GM12878 (cell line): Measurements from ENCODE around the gene ABCC11. TPM values are rescaled to one million over a fixed set of nuclear protein-coding genes. Genes with fewer than 3 reads are reported as not detected.

Experiments used
- ATAC-seq: fragments of 200-7000 bp; cut with Tn5 transposase; 3 replicates; pipeline ENCODE4 v1.9.1; 2020; ENCODE audit warnings: mild to moderate bottlenecking, moderate library complexity
- BruUV-seq: library from RNA; stranded (reverse); fragments of 400-500 nt; replicated peaks from 2 replicates; lab custom pipeline; 2021; lab: Mats Ljungman, UMichigan
- CTCF ChIA-PET: fragments of 300-600 bp; sonication (Branson Sonifier 250); formaldehyde crosslinking; extraction: SDS; loops from one replicate; lab custom pipeline; 2021; ENCODE audit warnings: inconsistent platforms; lab: Yijun Ruan, JAX
- POLR2A ChIA-PET: fragments of 350-600 bp; formaldehyde crosslinking; extraction: SDS; loops from one replicate; lab custom pipeline; 2021; ENCODE audit warnings: inconsistent platforms; lab: Charles Lee
- RAD21 ChIA-PET: fragments of 300-600 bp; sonication (Branson Sonifier 250); formaldehyde crosslinking; loops from one replicate; lab custom pipeline; 2023; ENCODE audit warnings: antibody characterized with exemption; ENCODE audit not compliant: unreplicated experiment; lab: Charles Lee
- SMC1A ChIA-PET: fragments of 300-600 bp; sonication (Branson Sonifier 250); formaldehyde crosslinking; loops from one replicate; lab custom pipeline; 2023; ENCODE audit not compliant: unreplicated experiment, uncharacterized antibody; lab: Charles Lee
- DNase-seq: peaks from one replicate; pipeline ENCODE4 v3.0.0-alpha.2; 2011; ENCODE audit warnings: low read depth, low spot score
- FAIRE-seq: peaks from 3 replicates; lab custom pipeline; 2011; peaks lifted over from hg19 to GRCh38; lab: Jason Lieb, UNC
- H2AFZ ChIP-seq: 2 replicates; pipeline ENCODE4 v1.6.0; 2011; ENCODE audit warnings: low read depth, low read length, control low read depth; ENCODE audit not compliant: control insufficient read depth
- H3K27ac ChIP-seq: 2 replicates; pipeline ENCODE4 v1.5.1; 2011; ENCODE audit warnings: control low read depth; ENCODE audit not compliant: control insufficient read depth, insufficient read depth
- H3K27me3 ChIP-seq, 2 experiments: replicated peaks in 1 of 2; 2 replicates each; pipeline versions ENCODE4 v1.6.0 to v1.6.1; 2011; ENCODE audit warnings: low read length in 1 of 2; ENCODE audit not compliant: control insufficient read depth in 2 of 2, insufficient read depth in 2 of 2
- H3K36me3 ChIP-seq, 2 experiments: 2 replicates each; pipeline ENCODE4 v1.5.1; 2011; ENCODE audit warnings: low read length in 1 of 2; ENCODE audit not compliant: control insufficient read depth in 2 of 2, insufficient read depth in 2 of 2
- H3K4me1 ChIP-seq: 2 replicates; pipeline ENCODE4 v1.6.1; 2011; ENCODE audit warnings: mild to moderate bottlenecking, low read length, moderate library complexity, mixed read lengths; ENCODE audit not compliant: control insufficient read depth, insufficient read depth
- H3K4me2 ChIP-seq: 2 replicates; pipeline ENCODE4 v1.6.0; 2011; ENCODE audit warnings: control low read depth; ENCODE audit not compliant: control insufficient read depth, insufficient read depth
- H3K4me3 ChIP-seq: fragments of 200-600 bp; sonication (generic); 2 replicates; pipeline ENCODE4 v1.5.1; 2016
- H3K79me2 ChIP-seq: 2 replicates; pipeline ENCODE4 v1.6.0; 2011; ENCODE audit warnings: low read length; ENCODE audit not compliant: control insufficient read depth, insufficient read depth
- H3K9ac ChIP-seq: 2 replicates; pipeline ENCODE4 v1.8.0; 2011; ENCODE audit warnings: low read length, control low read depth, mixed read lengths; ENCODE audit not compliant: control insufficient read depth, insufficient read depth
- H3K9me3 ChIP-seq: replicated peaks from 3 replicates; pipeline ENCODE4 v1.5.1; 2011; ENCODE audit warnings: mild to moderate bottlenecking, low read length; ENCODE audit not compliant: control insufficient read depth, insufficient read depth
- H4K20me1 ChIP-seq: 2 replicates; pipeline ENCODE4 v1.6.0; 2011; ENCODE audit not compliant: control insufficient read depth, insufficient read depth
- CBX3 ChIP-seq: fragments of 200-600 bp; sonication (generic); IDR thresholded peaks from 2 replicates; pipeline ENCODE4 v1.6.1; 2016; ENCODE audit warnings: low read depth, borderline replicate concordance
- CHD4 ChIP-seq: fragments of 200-600 bp; sonication (generic); IDR thresholded peaks from 2 replicates; pipeline ENCODE4 v1.6.1; 2016; ENCODE audit warnings: mild to moderate bottlenecking
- CUX1 ChIP-seq: IDR thresholded peaks from 2 replicates; pipeline ENCODE4 v1.6.1; 2012; ENCODE audit warnings: improper control_type of control experiment, low read depth, low read length; ENCODE audit not compliant: insufficient replicate concordance
- EP300 ChIP-seq, 2 experiments: fragments of 150-350 bp in 1 of 2; IDR thresholded peaks; 2 replicates each; pipeline ENCODE4 v1.6.1; 2011 to 2012; ENCODE audit warnings: low read depth in 2 of 2, low read length in 2 of 2, borderline replicate concordance in 1 of 2, improper control_type of control experiment in 1 of 2, inconsistent platforms in 1 of 2; ENCODE audit not compliant: control insufficient read depth in 1 of 2
- FOS ChIP-seq: IDR thresholded peaks from 3 replicates; pipeline ENCODE4 v1.6.1; 2011; ENCODE audit warnings: borderline replicate concordance; ENCODE audit not compliant: insufficient read length; ENCODE audit errors: extremely low read depth
- FOXK2 ChIP-seq: fragments of 450-650 bp; IDR thresholded peaks from 2 replicates; pipeline ENCODE4 v1.6.1; 2017; ENCODE audit warnings: mild to moderate bottlenecking, moderate library complexity
- JUNB ChIP-seq: IDR thresholded peaks from 2 replicates; pipeline ENCODE4 v1.6.1; 2016; ENCODE audit warnings: antibody characterized with exemption, mild to moderate bottlenecking
- MTA2 ChIP-seq: fragments of 450-650 bp; IDR thresholded peaks from 2 replicates; pipeline ENCODE4 v1.6.1; 2016; ENCODE audit warnings: low read depth, mild to moderate bottlenecking, moderate library complexity
- NBN ChIP-seq: fragments of 450-650 bp; IDR thresholded peaks from 2 replicates; pipeline ENCODE4 v1.6.1; 2016
- NFXL1 ChIP-seq: fragments of 450-650 bp; IDR thresholded peaks from 2 replicates; pipeline ENCODE4 v1.6.1; 2017; ENCODE audit warnings: antibody characterized with exemption, mild to moderate bottlenecking, borderline replicate concordance
- NR2C2 ChIP-seq: IDR thresholded peaks from 2 replicates; pipeline ENCODE4 v1.6.1; 2011; ENCODE audit warnings: borderline replicate concordance, low read depth; ENCODE audit not compliant: control insufficient read depth, insufficient read length
- PML ChIP-seq: IDR thresholded peaks from 2 replicates; pipeline ENCODE4 v1.6.1; 2012; ENCODE audit warnings: low read length, inconsistent platforms
- RAD21 ChIP-seq: IDR thresholded peaks from 2 replicates; pipeline ENCODE4 v1.6.1; 2011; ENCODE audit warnings: mild to moderate bottlenecking, low read depth, low read length, moderate library complexity; ENCODE audit not compliant: insufficient read depth
- RBBP5 ChIP-seq: fragments of 200-600 bp; sonication (generic); conservative IDR thresholded peaks from 2 replicates; pipeline ENCODE4 v1.6.1; 2016
- RFX5 ChIP-seq: IDR thresholded peaks from 2 replicates; pipeline ENCODE4 v1.6.1; 2011; ENCODE audit warnings: low read depth, low read length, improper control_type of control experiment
- SREBF2 ChIP-seq: IDR thresholded peaks from 2 replicates; pipeline ENCODE4 v1.6.1; 2012; ENCODE audit warnings: mild to moderate bottlenecking, low read length
- ZBED1 ChIP-seq: IDR thresholded peaks from 2 replicates; pipeline ENCODE4 v1.6.1; 2016; ENCODE audit warnings: borderline replicate concordance
- WGBS: methylation state at CpG from one replicate; pipeline ENCODE4 v1.1.6; 2016; ENCODE audit warnings: low lambda C conversion rate; ENCODE audit not compliant: insufficient replicate concordance, insufficient coverage; ENCODE audit errors: missing lambda C conversion rate; 5-methylcytosine and 5-hydroxymethylcytosine counted together
- in situ Hi-C: fragments of 300-500 bp; cut with MboI; formaldehyde crosslinking; loops from 9 replicates; pipeline ENCODE4 v1.14.3; 2018; ENCODE audit warnings: mixed read lengths
- intact Hi-C: fragments of 100-400 bp; cut with micrococcal nuclease; formaldehyde crosslinking; loops from one replicate; pipeline ENCODE4 v1.14.2; 2022; ENCODE audit not compliant: unreplicated experiment
- polyA plus RNA-seq, 11 experiments: library from polyadenylated mRNA; depleted of rRNA in 4 of 11; unstranded in 6 of 11; stranded (reverse) in 5 of 11; fragments of >200 nt; fragmentation: Nextera tagmentation in 4 of 11; fragmentation: Illumina TruSeq in 1 of 11; extraction: Ambion mirVana in 4 of 11; extraction: Trizol in 1 of 11; gene quantifications; 1 replicate in 1 of 11; 2 replicates in 10 of 11; pipeline versions ENCODE4 v1.2.1 to v1.2.3, GENCODE V29; 2011 to 2016; ENCODE audit warnings: inconsistent platforms in 2 of 11, missing spikeins in 2 of 11, low read depth in 1 of 11
- total RNA-seq, 4 experiments: library from RNA; depleted of rRNA in 3 of 4; stranded (reverse); fragments of >200 nt in 3 of 4; fragmentation: Illumina TruSeq in 1 of 4; extraction: Trizol in 1 of 4; gene quantifications; 2 replicates each; pipeline versions ENCODE4 v1.2.1 to v1.2.3, GENCODE V29; 2013 to 2021
- TF ChIP-seq, protein P1 (sequence below): fragments of 450-650 bp; IDR thresholded peaks from 2 replicates; pipeline ENCODE4 v1.6.1; 2017; ENCODE audit warnings: antibody characterized with exemption, mild to moderate bottlenecking, moderate library complexity

Gene ABCC11
- total and polyA plus RNA-seq, 10 of the 15 experiments (the other 5 are each of a cell fraction or from before 2014, with no cell fraction given), result 0.04 to 0.20 (median 0.10) TPM; not detected in 6

DNA sequence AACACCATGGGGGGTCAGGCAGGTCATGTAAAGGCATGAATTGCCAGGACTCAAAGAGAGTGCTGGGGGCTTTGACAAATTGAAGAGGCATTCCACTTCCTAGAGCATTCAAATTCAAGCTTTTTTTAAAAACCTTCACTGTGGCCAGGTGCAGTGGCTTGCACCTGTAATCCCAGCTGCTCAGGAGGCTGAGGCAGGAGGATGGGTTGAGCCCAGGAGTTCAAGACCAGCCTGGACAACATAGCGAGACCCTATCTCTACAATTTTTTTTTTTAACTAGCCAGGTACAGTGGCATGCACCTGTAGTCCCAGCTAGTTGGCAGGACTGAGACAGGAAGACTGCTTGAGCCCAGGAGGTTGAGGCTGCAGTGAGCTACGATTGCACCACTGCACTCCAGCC, 108.8 kb downstream of the ABCC11 start (continued):
- TF ChIP-seq CUX1 (no peak), EP300 (IDR thresholded peaks at IDR 0.05; ENCODE audit: borderline replicate concordance in 1 of 2, control insufficient read depth in 1 of 2, low read depth in 2 of 2, low read length in 2 of 2) (no peak), FOXK2 (no peak)
- TF ChIP-seq, all 136 proteins: peak for 0

DNA sequence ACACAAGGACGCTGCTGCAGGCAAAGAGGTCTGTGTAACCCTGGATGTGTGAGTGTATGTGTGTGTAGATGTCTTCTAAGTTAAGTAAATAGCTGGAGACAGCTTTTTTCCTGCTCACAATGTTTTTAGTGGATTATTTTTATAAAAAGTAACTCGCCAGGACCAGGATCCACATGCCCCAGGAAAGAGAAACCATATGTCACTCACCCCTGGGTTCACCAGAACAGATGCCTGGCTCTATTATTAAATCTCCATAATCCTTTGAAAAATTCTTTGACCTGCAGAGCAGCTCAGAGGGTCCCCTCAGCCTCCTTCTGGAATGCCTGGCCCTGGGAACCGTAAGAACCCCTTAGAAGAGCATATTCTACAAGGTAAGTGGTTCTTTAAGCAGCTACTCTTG, 109.5 kb downstream of the ABCC11 start:
- no TSS peak for BruUV-seq
- TF ChIP-seq RAD21 (no peak), NR2C2 (no peak), CHD4 (no peak), JUNB (no peak), RFX5 (no peak), PML (no peak), ZBED1 (no peak), CBX3 (no peak), FOS (no peak), NBN (no peak), SREBF2 (no peak), RBBP5 (no peak), NFXL1 (no peak), MTA2 (no peak)
- TF ChIP-seq, protein P1, sequence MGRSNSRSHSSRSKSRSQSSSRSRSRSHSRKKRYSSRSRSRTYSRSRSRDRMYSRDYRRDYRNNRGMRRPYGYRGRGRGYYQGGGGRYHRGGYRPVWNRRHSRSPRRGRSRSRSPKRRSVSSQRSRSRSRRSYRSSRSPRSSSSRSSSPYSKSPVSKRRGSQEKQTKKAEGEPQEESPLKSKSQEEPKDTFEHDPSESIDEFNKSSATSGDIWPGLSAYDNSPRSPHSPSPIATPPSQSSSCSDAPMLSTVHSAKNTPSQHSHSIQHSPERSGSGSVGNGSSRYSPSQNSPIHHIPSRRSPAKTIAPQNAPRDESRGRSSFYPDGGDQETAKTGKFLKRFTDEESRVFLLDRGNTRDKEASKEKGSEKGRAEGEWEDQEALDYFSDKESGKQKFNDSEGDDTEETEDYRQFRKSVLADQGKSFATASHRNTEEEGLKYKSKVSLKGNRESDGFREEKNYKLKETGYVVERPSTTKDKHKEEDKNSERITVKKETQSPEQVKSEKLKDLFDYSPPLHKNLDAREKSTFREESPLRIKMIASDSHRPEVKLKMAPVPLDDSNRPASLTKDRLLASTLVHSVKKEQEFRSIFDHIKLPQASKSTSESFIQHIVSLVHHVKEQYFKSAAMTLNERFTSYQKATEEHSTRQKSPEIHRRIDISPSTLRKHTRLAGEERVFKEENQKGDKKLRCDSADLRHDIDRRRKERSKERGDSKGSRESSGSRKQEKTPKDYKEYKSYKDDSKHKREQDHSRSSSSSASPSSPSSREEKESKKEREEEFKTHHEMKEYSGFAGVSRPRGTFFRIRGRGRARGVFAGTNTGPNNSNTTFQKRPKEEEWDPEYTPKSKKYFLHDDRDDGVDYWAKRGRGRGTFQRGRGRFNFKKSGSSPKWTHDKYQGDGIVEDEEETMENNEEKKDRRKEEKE, result no peak

More for the DNA sequence above, 109.5 kb downstream of the ABCC11 start:
- CTCF ChIA-PET, result interaction anchor here (1.0 to 1.1 kb wide), 3 partner anchors 8 to 25 kb away, joined by 3 to 5 read pairs (median 3); no protein-coding TSS in a partner anchor
- ATAC-seq, result no peak
- POLR2A ChIA-PET, result no interaction called here
- Histone ChIP-seq H3K27me3 (no peaks in the 10 kb centered on the region), H3K4me3 (no peak overlapping the region), H3K9me3 (no peaks in the 10 kb centered on the region), H3K4me1 (no peaks in the 10 kb centered on the region), H2AFZ (no peak overlapping the region), H3K9ac (no peak overlapping the region), H3K79me2 (no peaks in the 10 kb centered on the region), H3K36me3 (no peaks in the 10 kb centered on the region), H4K20me1 (no peaks in the 10 kb centered on the region), H3K27ac (no peak overlapping the region), H3K4me2 (no peak overlapping the region)
- SMC1A ChIA-PET, result no interaction called here
- RAD21 ChIA-PET, result interaction anchor here (1.7 kb wide), 1 partner anchor 19 kb away, joined by 3 read pairs; no protein-coding TSS in a partner anchor
- no peak for DNase-seq
- WGBS, result 42% methylated on average over 3 of the region's 3 CpGs
- in situ Hi-C loops (no loop called here), intact Hi-C loops (no loop called here)
- no peak for FAIRE-seq
